IMR-90 (cell line): ENCODE data around the gene ACAD9. TPM values are rescaled to one million over a fixed set of nuclear protein-coding genes. Genes with fewer than 3 reads are reported as not detected.

Experiments used
- ATAC-seq: fragments of 200-7000 bp; cut with Tn5 transposase; 2 replicates; pipeline ENCODE4 v1.9.1; 2020; ENCODE audit warnings: low read depth, mild to moderate bottlenecking, moderate library complexity
- BruUV-seq: library from RNA; stranded (reverse); fragments of 400-500 nt; replicated peaks from 2 replicates; lab custom pipeline; 2021; lab: Mats Ljungman, UMichigan
- CTCF ChIA-PET: fragments of 300-600 bp; formaldehyde crosslinking; extraction: SDS; loops from one replicate; lab custom pipeline; 2021; ENCODE audit warnings: antibody characterized with exemption; lab: Yijun Ruan, JAX
- POLR2A ChIA-PET: fragments of 300-600 bp; sonication (Branson Sonifier 250); formaldehyde crosslinking; loops from one replicate; lab custom pipeline; 2022; ENCODE audit warnings: antibody characterized with exemption; ENCODE audit not compliant: unreplicated experiment; lab: Charles Lee
- DNase-seq: peaks from one replicate; pipeline ENCODE4 v3.0.0; 2013
- H2AFZ ChIP-seq: replicated peaks from 2 replicates; pipeline ENCODE3; 2013; ENCODE audit warnings: low read length, mild to moderate bottlenecking; ENCODE audit not compliant: poor library complexity
- H2AK5ac ChIP-seq: 2 replicates; pipeline ENCODE4 v1.6.1; 2013; ENCODE audit warnings: low read depth, low read length, inconsistent platforms
- H2AK9ac ChIP-seq: replicated peaks from 2 replicates; pipeline ENCODE3; 2013; ENCODE audit warnings: mild to moderate bottlenecking, low read depth, low read length, moderate library complexity; ENCODE audit not compliant: poor library complexity
- H2BK120ac ChIP-seq: 2 replicates; pipeline ENCODE4 v1.6.1; 2013; ENCODE audit warnings: low read depth, low read length, inconsistent platforms
- H2BK15ac ChIP-seq: 3 replicates; pipeline ENCODE4 v1.6.1; 2013; ENCODE audit warnings: low read depth, low read length, inconsistent platforms
- H2BK20ac ChIP-seq: 2 replicates; pipeline ENCODE4 v1.6.1; 2013; ENCODE audit warnings: low read depth, mild to moderate bottlenecking, inconsistent platforms, low read length, moderate library complexity
- H2BK5ac ChIP-seq: 2 replicates; pipeline ENCODE4 v1.6.1; 2013; ENCODE audit warnings: mild to moderate bottlenecking, low read depth, low read length, inconsistent platforms; ENCODE audit not compliant: poor library complexity, severe bottlenecking
- H3K14ac ChIP-seq: replicated peaks from 2 replicates; pipeline ENCODE4 v1.6.1; 2013; ENCODE audit warnings: low read depth, low read length, inconsistent platforms
- H3K18ac ChIP-seq: 2 replicates; pipeline ENCODE4 v1.6.1; 2013; ENCODE audit warnings: low read depth, low read length, control low read depth
- H3K23ac ChIP-seq: 2 replicates; pipeline ENCODE4 v1.6.1; 2013; ENCODE audit warnings: low read depth, low read length, inconsistent platforms
- H3K27ac ChIP-seq: 2 replicates; pipeline ENCODE4 v1.5.1; 2013; ENCODE audit warnings: mild to moderate bottlenecking, control low read depth, low read length; ENCODE audit not compliant: insufficient read depth
- H3K27me3 ChIP-seq: 2 replicates; pipeline ENCODE4 v1.6.1; 2013; ENCODE audit warnings: low read length; ENCODE audit not compliant: control insufficient read depth, insufficient read depth
- H3K36me3 ChIP-seq: 2 replicates; pipeline ENCODE4 v1.6.1; 2013; ENCODE audit warnings: low read length, mixed read lengths; ENCODE audit not compliant: control insufficient read depth, insufficient read depth
- H3K4ac ChIP-seq: 2 replicates; pipeline ENCODE4 v1.6.1; 2013; ENCODE audit warnings: low read depth, low read length, inconsistent platforms
- H3K4me1 ChIP-seq: 2 replicates; pipeline ENCODE4 v1.6.1; 2013; ENCODE audit warnings: low read length, mixed read lengths; ENCODE audit not compliant: control insufficient read depth, insufficient read depth
- H3K4me2 ChIP-seq: 2 replicates; pipeline ENCODE4 v1.6.1; 2013; ENCODE audit warnings: low read depth, mild to moderate bottlenecking, control low read depth, low read length, moderate library complexity
- H3K4me3 ChIP-seq: 2 replicates; pipeline ENCODE4 v1.5.1; 2013; ENCODE audit warnings: low read depth, mild to moderate bottlenecking, control low read depth, low read length, moderate library complexity; ENCODE audit not compliant: insufficient read depth
- H3K56ac ChIP-seq: 2 replicates; pipeline ENCODE4 v1.6.1; 2013; ENCODE audit warnings: low read length, inconsistent platforms; ENCODE audit not compliant: insufficient read depth; ENCODE audit errors: extremely low read depth
- H3K79me1 ChIP-seq, 2 experiments: 2 replicates each; pipeline ENCODE4 v1.6.1; 2013; ENCODE audit warnings: low read length in 2 of 2, inconsistent platforms in 1 of 2, low read depth in 1 of 2
- H3K9ac ChIP-seq: 2 replicates; pipeline ENCODE4 v1.6.1; 2013; ENCODE audit warnings: low read depth, low read length, control low read depth
- H3K9me1 ChIP-seq: 2 replicates; pipeline ENCODE4 v1.6.1; 2013; ENCODE audit warnings: low read length, inconsistent platforms; ENCODE audit not compliant: insufficient read depth
- H3K9me3 ChIP-seq: 2 replicates; pipeline ENCODE4 v1.6.1; 2013; ENCODE audit warnings: low read length; ENCODE audit not compliant: control insufficient read depth, insufficient read depth
- H4K20me1 ChIP-seq: 2 replicates; pipeline ENCODE4 v1.6.1; 2013; ENCODE audit warnings: low read length, inconsistent platforms; ENCODE audit not compliant: insufficient read depth
- H4K5ac ChIP-seq: 2 replicates; pipeline ENCODE4 v1.6.1; 2013; ENCODE audit warnings: mild to moderate bottlenecking, low read depth, low read length, control low read depth
- H4K8ac ChIP-seq, 2 experiments: 2 replicates each; pipeline ENCODE4 v1.6.1; 2013; ENCODE audit warnings: low read depth in 2 of 2, low read length in 2 of 2, control low read depth in 1 of 2, inconsistent platforms in 1 of 2
- H4K91ac ChIP-seq: 2 replicates; pipeline ENCODE4 v1.6.1; 2013; ENCODE audit warnings: low read depth, low read length, inconsistent platforms; ENCODE audit not compliant: insufficient read depth
- CEBPB ChIP-seq: IDR thresholded peaks from 2 replicates; pipeline ENCODE4 v1.6.1; 2012; ENCODE audit warnings: low read depth, low read length, improper control_type of control experiment
- ELK1 ChIP-seq: fragments of 150-350 bp; IDR thresholded peaks from 2 replicates; pipeline ENCODE4 v1.6.1; 2016; ENCODE audit warnings: low read depth, mild to moderate bottlenecking, low read length, moderate library complexity, borderline replicate concordance
- FOS ChIP-seq: fragments of 150-350 bp; IDR thresholded peaks from 2 replicates; pipeline ENCODE4 v1.6.1; 2016; ENCODE audit warnings: low read depth, low read length
- MAFK ChIP-seq: IDR thresholded peaks from 2 replicates; pipeline ENCODE4 v1.6.1; 2012; ENCODE audit warnings: low read depth, low read length, improper control_type of control experiment
- POLR2A ChIP-seq: IDR thresholded peaks from 2 replicates; pipeline ENCODE4 v1.6.1; 2012; ENCODE audit warnings: mild to moderate bottlenecking, low read depth, low read length
- RAD21 ChIP-seq: IDR thresholded peaks from 2 replicates; pipeline ENCODE4 v1.6.1; 2012; ENCODE audit warnings: low read length, improper control_type of control experiment
- SMC3 ChIP-seq: fragments of 150-350 bp; IDR thresholded peaks from 2 replicates; pipeline ENCODE4 v1.6.1; 2016; ENCODE audit warnings: low read depth, mild to moderate bottlenecking, antibody characterized with exemption, low read length, moderate library complexity
- WGBS, 2 experiments: methylation state at CpG; one replicate each; pipeline versions ENCODE4 v1.1.5 to v1.1.7; 2013; ENCODE audit warnings: missing lambda C conversion rate in 2 of 2; ENCODE audit not compliant: insufficient read length in 1 of 2; ENCODE audit errors: extremely low coverage in 2 of 2; 5-methylcytosine and 5-hydroxymethylcytosine counted together
- dilution Hi-C: fragments of 300-500 bp; cut with HindIII; formaldehyde crosslinking; loops from one replicate; pipeline ENCODE4 v1.14.3; 2018; ENCODE audit warnings: low sequenced_read_pairs; ENCODE audit not compliant: unreplicated experiment
- in situ Hi-C: fragments of 300-500 bp; cut with MboI; formaldehyde crosslinking; loops from 3 replicates; pipeline ENCODE4 v1.14.3; 2019; ENCODE audit warnings: low sequenced_read_pairs, inconsistent platforms, mixed read lengths
- intact Hi-C: fragments of 100-400 bp; cut with micrococcal nuclease; formaldehyde crosslinking; loops from 2 replicates; pipeline ENCODE4 v1.10.0; 2022
- polyA plus RNA-seq, 3 experiments: library from polyadenylated mRNA; depleted of rRNA; stranded (reverse); fragments of >200 nt; gene quantifications; 2 replicates each; pipeline ENCODE4 v1.2.3, GENCODE V29; 2012; ENCODE audit warnings: low replicate concordance in 1 of 3
- total RNA-seq: library from RNA; depleted of rRNA; stranded (reverse); fragments of >200 nt; gene quantifications from 2 replicates; pipeline ENCODE4 v1.2.3, GENCODE V29; 2012
- TF ChIP-seq, protein P1 (sequence below): fragments of 150-350 bp; IDR thresholded peaks from 2 replicates; pipeline ENCODE4 v1.6.1; 2017; ENCODE audit warnings: mild to moderate bottlenecking, antibody characterized with exemption, low read length, low read depth

The ACAD9 gene
- total and polyA plus RNA-seq, 2 of the 4 experiments (the other 2 are of a cell fraction), result 31.2 to 41.3 TPM

DNA sequence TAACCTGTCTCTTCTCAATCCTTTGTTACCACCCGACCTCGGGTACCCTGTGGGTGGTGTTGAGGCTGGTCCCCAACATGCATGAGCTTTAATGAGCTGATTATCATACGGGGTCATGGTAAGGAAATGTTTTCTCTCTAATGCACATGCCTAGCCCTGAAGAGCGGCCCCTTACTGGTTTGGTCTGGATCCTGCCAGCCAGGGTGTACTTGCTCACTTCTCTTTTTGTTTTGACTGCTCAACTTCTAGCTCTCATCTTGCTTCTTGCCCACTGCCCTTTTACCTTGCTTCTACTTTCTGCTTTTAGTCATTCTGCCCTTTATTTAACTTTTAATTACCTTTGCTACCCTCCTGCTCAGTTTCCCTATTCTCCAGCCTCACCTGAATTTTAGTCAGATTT, 44.3 kb upstream of the ACAD9 start:
- ATAC-seq (no peak), DNase-seq (no peak)
- H4K5ac ChIP-seq, result no peak overlapping the region
- no peak overlapping the region for H3K4me2 ChIP-seq
- no peak overlapping the region for H4K91ac ChIP-seq
- H2AK5ac ChIP-seq, result no peak overlapping the region
- H3K27ac ChIP-seq, result no peak overlapping the region
- no peaks in the 10 kb centered on the region for H3K9me3 ChIP-seq
- H2BK120ac ChIP-seq, result no peak overlapping the region
- ChIA-PET POLR2A (no interaction called here), CTCF (interaction anchor here (0.6 kb wide), 1 partner anchor 44 kb away, joined by 3 read pairs; the partner anchor contains the start of gene ACAD9)
- H3K14ac ChIP-seq, result no peak overlapping the region
- dilution Hi-C loops, result no loop called here
- H3K4ac ChIP-seq, result no peak overlapping the region
- H2BK20ac ChIP-seq, result no peak overlapping the region
- BruUV-seq, result no TSS peak
- no peak for TF ChIP-seq SMC3
- no peak for TF ChIP-seq MAFK
- TF ChIP-seq FOS, result no peak
- TF ChIP-seq CEBPB, result no peak
- TF ChIP-seq POLR2A, result no peak
- TF ChIP-seq, protein P1, sequence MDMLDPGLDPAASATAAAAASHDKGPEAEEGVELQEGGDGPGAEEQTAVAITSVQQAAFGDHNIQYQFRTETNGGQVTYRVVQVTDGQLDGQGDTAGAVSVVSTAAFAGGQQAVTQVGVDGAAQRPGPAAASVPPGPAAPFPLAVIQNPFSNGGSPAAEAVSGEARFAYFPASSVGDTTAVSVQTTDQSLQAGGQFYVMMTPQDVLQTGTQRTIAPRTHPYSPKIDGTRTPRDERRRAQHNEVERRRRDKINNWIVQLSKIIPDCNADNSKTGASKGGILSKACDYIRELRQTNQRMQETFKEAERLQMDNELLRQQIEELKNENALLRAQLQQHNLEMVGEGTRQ, result no peak
- no peak for TF ChIP-seq ELK1
- no peak for TF ChIP-seq RAD21
- no peak overlapping the region for H2AK9ac ChIP-seq
- H3K36me3 ChIP-seq, result no peaks in the 10 kb centered on the region
- no peak overlapping the region for H3K18ac ChIP-seq
- no peaks in the 10 kb centered on the region for H3K79me1 ChIP-seq
- H4K8ac ChIP-seq, result no peak overlapping the region
- no peak overlapping the region for H3K9ac ChIP-seq
- H2AFZ ChIP-seq, result no peak overlapping the region
- no peak overlapping the region for H2BK15ac ChIP-seq
- in situ Hi-C loops, result no loop called here
- H3K4me3 ChIP-seq, result no peak overlapping the region
- H3K27me3 ChIP-seq, result peaks cover 3% of the 10 kb centered on the region
- no peak overlapping the region for H3K23ac ChIP-seq
- H2BK5ac ChIP-seq, result no peak overlapping the region
- H3K56ac ChIP-seq, result no peak overlapping the region
- no peaks in the 10 kb centered on the region for H3K4me1 ChIP-seq
- intact Hi-C loops, result no loop called here
- WGBS, 2 experiments, result no CpG with 5 or more reads among the region's 4 CpGs
- H4K20me1 ChIP-seq, result no peaks in the 10 kb centered on the region
- no peaks in the 10 kb centered on the region for H3K9me1 ChIP-seq
